Type B pancreatic cell (in vitro differentiated cells): ENCODE results near the gene MDH1B. TPM values are rescaled to one million over a fixed set of nuclear protein-coding genes. Genes with fewer than 3 reads are reported as not detected.
"Not testable (repeated sequence)": the region's sequence is repeated elsewhere in the genome, so short reads cannot be mapped to it uniquely, and the experiment has no call there.

Source experiments
- DNase-seq: peaks from one replicate; pipeline ENCODE4 v3.0.0; 2021; ENCODE audit warnings: mixed read lengths; ENCODE audit not compliant: unreplicated experiment; ENCODE audit errors: extremely low spot score
- H3K27ac Mint-ChIP-seq: 2 replicates; pipeline ENCODE4 v1.8.0; 2021; ENCODE audit warnings: mild to moderate bottlenecking, mixed read lengths
- H3K27me3 Mint-ChIP-seq: 2 replicates; pipeline ENCODE4 v1.8.0; 2021; ENCODE audit warnings: mixed read lengths
- H3K36me3 Mint-ChIP-seq: 2 replicates; pipeline ENCODE4 v1.8.0; 2021; ENCODE audit warnings: mixed read lengths
- H3K4me1 Mint-ChIP-seq: one replicate; pipeline ENCODE4 v1.8.0; 2021; ENCODE audit warnings: mixed read lengths; ENCODE audit not compliant: unreplicated experiment
- H3K4me3 Mint-ChIP-seq: 2 replicates; pipeline ENCODE4 v1.8.0; 2021; ENCODE audit warnings: mild to moderate bottlenecking, mixed read lengths
- H3K9me3 Mint-ChIP-seq: 2 replicates; pipeline ENCODE4 v1.8.0; 2021; ENCODE audit warnings: mixed read lengths
- total RNA-seq: library from RNA; stranded (reverse); gene quantifications from 2 replicates; pipeline ENCODE4 v1.2.1, GENCODE V29; 2021; ENCODE audit warnings: low replicate concordance
- TF ChIP-seq, protein P1 (sequence below): fragments of 200-600 bp; sonication (generic); conservative IDR thresholded peaks from 2 replicates; pipeline ENCODE4 v1.5.0; 2021; ENCODE audit warnings: antibody characterized with exemption, mild to moderate bottlenecking

The MDH1B gene
- total RNA-seq, 1 donor from 2014 or later, result 4.7 TPM

DNA sequence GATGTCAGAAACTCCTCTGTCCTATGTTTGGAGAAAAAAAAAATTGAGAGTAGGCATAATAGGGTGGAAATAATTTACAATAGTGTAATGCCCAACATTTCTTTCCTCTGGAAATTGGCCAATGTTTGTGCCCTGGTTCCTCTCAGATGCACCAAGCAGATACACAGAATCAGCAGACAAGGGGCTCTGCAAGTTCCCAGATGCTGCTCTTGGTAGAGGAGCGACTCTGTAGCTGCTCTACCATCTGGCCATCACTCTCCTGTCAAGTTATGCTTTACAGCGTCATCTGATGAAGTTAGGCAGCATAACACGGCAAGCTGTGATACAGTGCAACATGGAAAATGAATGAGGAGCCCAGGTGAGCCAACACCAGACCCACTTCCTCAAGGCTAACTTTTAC is 48.5 kb downstream of the MDH1B start:
- H3K9me3 Mint-ChIP-seq, result no peaks in the 10 kb centered on the region
- no peaks in the 10 kb centered on the region for H3K36me3 Mint-ChIP-seq
- DNase-seq, result no peak
- no peaks in the 10 kb centered on the region for H3K4me1 Mint-ChIP-seq
- H3K27me3 Mint-ChIP-seq, result peaks cover 14% of the 10 kb centered on the region
- no peak overlapping the region for H3K27ac Mint-ChIP-seq
- TF ChIP-seq, protein P1, sequence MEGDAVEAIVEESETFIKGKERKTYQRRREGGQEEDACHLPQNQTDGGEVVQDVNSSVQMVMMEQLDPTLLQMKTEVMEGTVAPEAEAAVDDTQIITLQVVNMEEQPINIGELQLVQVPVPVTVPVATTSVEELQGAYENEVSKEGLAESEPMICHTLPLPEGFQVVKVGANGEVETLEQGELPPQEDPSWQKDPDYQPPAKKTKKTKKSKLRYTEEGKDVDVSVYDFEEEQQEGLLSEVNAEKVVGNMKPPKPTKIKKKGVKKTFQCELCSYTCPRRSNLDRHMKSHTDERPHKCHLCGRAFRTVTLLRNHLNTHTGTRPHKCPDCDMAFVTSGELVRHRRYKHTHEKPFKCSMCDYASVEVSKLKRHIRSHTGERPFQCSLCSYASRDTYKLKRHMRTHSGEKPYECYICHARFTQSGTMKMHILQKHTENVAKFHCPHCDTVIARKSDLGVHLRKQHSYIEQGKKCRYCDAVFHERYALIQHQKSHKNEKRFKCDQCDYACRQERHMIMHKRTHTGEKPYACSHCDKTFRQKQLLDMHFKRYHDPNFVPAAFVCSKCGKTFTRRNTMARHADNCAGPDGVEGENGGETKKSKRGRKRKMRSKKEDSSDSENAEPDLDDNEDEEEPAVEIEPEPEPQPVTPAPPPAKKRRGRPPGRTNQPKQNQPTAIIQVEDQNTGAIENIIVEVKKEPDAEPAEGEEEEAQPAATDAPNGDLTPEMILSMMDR, result no peak
- H3K4me3 Mint-ChIP-seq, result no peak overlapping the region

DNA sequence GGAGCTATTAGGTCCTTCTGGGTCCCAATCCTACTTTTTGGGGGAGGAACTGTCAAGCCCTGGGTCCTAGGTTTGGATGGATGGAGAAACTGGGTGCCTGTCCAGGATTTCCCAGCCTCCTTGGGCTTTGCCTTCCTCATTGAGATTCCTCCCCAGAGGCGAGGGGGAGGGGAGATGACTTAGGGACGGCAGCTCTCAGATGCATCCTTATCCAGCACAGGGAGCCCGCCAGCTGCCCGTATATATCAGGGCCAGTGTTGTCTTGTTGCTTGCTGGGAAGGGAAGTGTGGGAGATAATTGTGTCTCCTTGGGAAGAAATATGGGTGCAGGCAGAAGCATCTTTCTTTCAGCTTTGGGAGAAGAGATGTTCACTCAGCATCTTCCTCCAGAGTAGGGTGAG is 49.9 kb downstream of the MDH1B start:
- not testable (repeated sequence) for H3K9me3 Mint-ChIP-seq, H3K27ac Mint-ChIP-seq, DNase-seq, H3K36me3 Mint-ChIP-seq, H3K4me1 Mint-ChIP-seq, H3K4me3 Mint-ChIP-seq
- H3K27me3 Mint-ChIP-seq, result peaks cover 14% of the 10 kb centered on the region

DNA sequence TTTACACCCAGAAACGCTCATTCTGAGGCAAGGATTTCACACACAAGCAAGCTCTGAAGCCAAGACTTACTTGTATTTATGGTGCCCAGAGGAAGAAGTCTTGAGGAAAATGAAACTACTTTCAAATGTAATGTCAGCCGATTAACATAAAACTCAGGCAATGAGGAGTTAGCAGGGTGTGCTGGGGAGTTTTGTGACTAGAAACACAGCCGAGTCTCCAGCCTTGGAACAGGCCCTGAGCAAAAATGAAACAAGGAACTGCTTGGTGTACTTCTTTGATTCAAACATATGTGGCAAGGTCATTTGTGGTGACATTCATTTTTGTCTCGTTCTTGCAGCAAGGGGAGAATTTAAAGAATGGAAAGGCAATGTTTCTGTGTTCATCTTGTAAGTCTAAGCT is 51.4 kb downstream of the MDH1B start:
- Mint-ChIP-seq H3K9me3 (no peaks in the 10 kb centered on the region), H3K4me1 (no peaks in the 10 kb centered on the region), H3K4me3 (no peak overlapping the region), H3K27ac (no peak overlapping the region), H3K36me3 (no peaks in the 10 kb centered on the region), H3K27me3 (peaks cover 18% of the 10 kb centered on the region)
- no peak for DNase-seq
- TF ChIP-seq, protein P1, result no peak

DNA sequence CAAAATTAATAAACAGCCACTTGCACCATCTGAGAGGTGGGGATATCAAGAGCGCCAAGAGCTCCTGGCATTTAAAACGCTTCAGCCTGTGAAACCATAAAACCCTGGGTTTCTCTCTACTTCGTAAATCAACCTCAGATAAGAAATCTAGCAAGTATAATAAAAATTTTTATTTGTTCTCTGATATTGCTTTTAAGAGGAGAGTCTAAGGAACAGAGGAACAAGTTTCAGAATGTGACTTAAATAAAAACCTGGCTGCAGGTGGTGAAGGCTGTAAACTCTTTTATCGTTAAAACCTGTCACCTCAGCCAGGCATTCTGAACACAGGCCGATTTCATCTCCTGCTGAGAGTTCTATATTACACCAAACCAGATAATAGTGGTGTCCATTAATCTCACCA is 56.8 kb downstream of the MDH1B start:
- TF ChIP-seq, protein P1, result no peak
- Mint-ChIP-seq H3K4me3 (no peak overlapping the region), H3K27ac (no peak overlapping the region), H3K9me3 (no peaks in the 10 kb centered on the region), H3K27me3 (peaks cover 12% of the 10 kb centered on the region), H3K4me1 (no peaks in the 10 kb centered on the region), H3K36me3 (no peaks in the 10 kb centered on the region)
- no peak for DNase-seq

DNA sequence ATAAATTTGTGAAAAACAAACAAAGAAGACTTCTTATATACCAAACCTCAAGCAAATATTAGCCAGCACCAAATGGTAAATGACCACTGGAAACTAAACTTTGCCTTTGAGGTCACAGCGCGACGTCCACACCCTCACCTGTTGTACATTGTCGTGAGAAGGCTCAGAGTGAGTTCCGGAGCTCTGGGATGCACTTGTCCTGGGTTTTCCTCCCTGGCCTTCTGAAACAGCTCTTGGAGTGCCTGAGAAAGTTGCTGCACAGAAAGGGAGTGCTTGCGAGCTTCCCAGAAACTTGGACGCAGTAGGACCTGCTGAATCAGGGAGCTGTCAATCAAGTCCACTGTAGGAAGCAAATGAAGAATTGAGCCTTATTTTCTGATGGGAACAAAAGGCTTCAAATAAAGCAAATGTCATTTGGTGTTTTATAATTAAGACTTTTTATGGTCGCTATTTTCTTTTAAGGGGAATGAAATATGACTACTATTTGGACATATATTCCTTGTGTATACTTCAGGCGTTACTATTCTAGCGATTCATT is 57.9 kb downstream of the MDH1B start:
- DNase-seq, result no peak
- Mint-ChIP-seq H3K9me3 (no peaks in the 10 kb centered on the region), H3K27me3 (peaks cover 16% of the 10 kb centered on the region), H3K4me3 (no peak overlapping the region), H3K27ac (no peak overlapping the region), H3K36me3 (no peaks in the 10 kb centered on the region), H3K4me1 (no peaks in the 10 kb centered on the region)
- TF ChIP-seq, protein P1, result no peak

DNA sequence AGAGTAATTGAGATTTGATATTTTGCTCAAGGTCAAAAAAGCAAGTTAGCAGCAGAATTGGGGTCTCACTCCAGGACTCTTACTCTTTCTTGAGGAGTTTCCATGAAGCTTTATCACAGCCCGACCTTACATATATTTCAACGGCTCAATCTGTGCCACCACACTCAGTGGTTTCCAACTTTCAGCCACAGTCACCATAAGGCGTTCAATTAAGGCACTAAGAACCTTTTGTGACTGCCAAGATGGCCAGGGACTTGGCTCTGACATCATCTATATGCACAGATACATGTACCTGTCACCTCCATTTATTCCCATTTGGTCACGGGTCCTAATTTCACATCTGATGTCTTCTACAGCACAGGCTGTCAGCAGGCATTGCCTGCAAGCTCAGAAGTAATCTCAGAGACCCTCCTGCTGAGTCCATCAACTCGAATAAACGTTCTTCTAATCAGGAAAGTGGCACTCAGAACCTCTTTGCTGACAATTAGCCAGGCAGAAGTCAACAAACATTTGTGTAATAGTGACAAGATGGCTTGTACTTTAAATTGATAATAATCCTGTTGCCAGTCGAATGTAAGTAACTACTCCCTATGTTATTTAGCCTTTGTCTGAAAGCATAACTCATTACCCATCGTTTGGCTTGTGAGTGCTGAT is 63.0 kb downstream of the MDH1B start:
- no peaks in the 10 kb centered on the region for H3K4me1 Mint-ChIP-seq
- TF ChIP-seq, protein P1, result no peak
- H3K27ac Mint-ChIP-seq, result no peak overlapping the region
- no peak for DNase-seq
- peaks cover 17% of the 10 kb centered on the region for H3K27me3 Mint-ChIP-seq
- H3K36me3 Mint-ChIP-seq, result no peaks in the 10 kb centered on the region
- no peak overlapping the region for H3K4me3 Mint-ChIP-seq
- no peaks in the 10 kb centered on the region for H3K9me3 Mint-ChIP-seq
